MCF 10A (cell line): Measurements from ENCODE around the gene PLXND1. TPM values are rescaled to one million over a fixed set of nuclear protein-coding genes. Genes with fewer than 3 reads are reported as not detected.

ENCODE experiments used
- BruUV-seq: library from RNA; stranded (reverse); fragments of 400-500 nt; replicated peaks from 2 replicates; lab custom pipeline; 2021; lab: Mats Ljungman, UMichigan
- CTCF ChIA-PET: fragments of 300-600 bp; sonication (Branson Sonifier 250); formaldehyde crosslinking; extraction: SDS; loops from one replicate; lab custom pipeline; 2021; ENCODE audit warnings: antibody characterized with exemption, inconsistent platforms; lab: Yijun Ruan, JAX
- POLR2A ChIA-PET: fragments of 300-600, 350-650 bp; sonication (Branson Sonifier 250); formaldehyde crosslinking; extraction: SDS; loops from one replicate; lab custom pipeline; 2020; ENCODE audit warnings: antibody characterized with exemption, inconsistent platforms; lab: Yijun Ruan, JAX
- DNase-seq: peaks from one replicate; pipeline ENCODE4 v3.0.0-alpha.2; 2018; ENCODE audit not compliant: unreplicated experiment
- H3K27ac Mint-ChIP-seq: one replicate; pipeline ENCODE4 v1.8.0; 2022; ENCODE audit warnings: mild to moderate bottlenecking, low read depth, mixed read lengths; ENCODE audit not compliant: unreplicated experiment
- H3K27me3 Mint-ChIP-seq: one replicate; pipeline ENCODE4 v1.8.0; 2022; ENCODE audit warnings: mixed read lengths; ENCODE audit not compliant: insufficient read depth, unreplicated experiment
- H3K36me3 Mint-ChIP-seq: one replicate; pipeline ENCODE4 v1.8.0; 2022; ENCODE audit warnings: mild to moderate bottlenecking, moderate library complexity, mixed read lengths; ENCODE audit not compliant: insufficient read depth, unreplicated experiment
- H3K4me1 Mint-ChIP-seq: one replicate; pipeline ENCODE4 v1.8.0; 2022; ENCODE audit warnings: mixed read lengths; ENCODE audit not compliant: insufficient read depth, unreplicated experiment
- H3K4me3 Mint-ChIP-seq: one replicate; pipeline ENCODE4 v1.8.0; 2022; ENCODE audit warnings: mild to moderate bottlenecking, moderate library complexity, mixed read lengths; ENCODE audit not compliant: unreplicated experiment
- H3K9me3 Mint-ChIP-seq: one replicate; pipeline ENCODE4 v1.8.0; 2022; ENCODE audit warnings: mixed read lengths; ENCODE audit not compliant: unreplicated experiment
- CTCF ChIP-seq: fragments of 200-600 bp; IDR thresholded peaks from one replicate; pipeline ENCODE4 v1.8.0; 2022; ENCODE audit warnings: antibody characterized with exemption, mild to moderate bottlenecking; ENCODE audit not compliant: unreplicated experiment
- intact Hi-C: fragments of 100-400 bp; cut with micrococcal nuclease; formaldehyde crosslinking; loops from 2 replicates; pipeline ENCODE4 v1.14.1; 2022
- total RNA-seq: library from RNA; stranded (reverse); gene quantifications from 2 replicates; pipeline ENCODE4 v1.2.3, GENCODE V29; 2022

The PLXND1 gene
- total RNA-seq, 1 experiment from 2014 or later: 5.6 TPM

GRCh38 chr3:129528589-129529100 lies 77.8 kb downstream of the PLXND1 start, which contains the start of gene RHO:
Gene RHO, plus strand, starts transcription at chr3:129528639. Its CDS starts 95 bp downstream, at chr3:129528734.
- Mint-ChIP-seq H3K27ac (no peak within 1 kb of the TSS), H3K27me3 (no peaks in the 10 kb centered on the region), H3K4me1 (no peaks in the 10 kb centered on the region), H3K9me3 (no peaks in the 10 kb centered on the region), H3K36me3 (no peaks in the 10 kb centered on the region), H3K4me3 (no peak within 1 kb of the TSS)
- no peak for DNase-seq
- intact Hi-C loops: no loop called here
- TF ChIP-seq CTCF: no peak
- ChIA-PET POLR2A (no interaction called here), CTCF (no interaction called here)
- no TSS peak for BruUV-seq

GRCh38 chr3:129527262-129527661 lies 79.2 kb downstream of the PLXND1 start:
- Mint-ChIP-seq H3K27me3 (no peaks in the 10 kb centered on the region), H3K9me3 (no peaks in the 10 kb centered on the region), H3K4me3 (no peak overlapping the region), H3K27ac (no peak overlapping the region), H3K4me1 (no peaks in the 10 kb centered on the region), H3K36me3 (no peaks in the 10 kb centered on the region)
- CTCF ChIA-PET: interaction anchor here (0.6 kb wide), 2 partner anchors 128 to 393 kb away, joined by 3 to 4 read pairs; no protein-coding TSS in a partner anchor
- intact Hi-C loops: no loop called here
- no TSS peak for BruUV-seq
- no peak for DNase-seq
- POLR2A ChIA-PET: interaction anchor here (0.6 kb wide), 1 partner anchor 393 kb away, joined by 3 read pairs; no protein-coding TSS in a partner anchor
- TF ChIP-seq CTCF: no peak

DNA sequence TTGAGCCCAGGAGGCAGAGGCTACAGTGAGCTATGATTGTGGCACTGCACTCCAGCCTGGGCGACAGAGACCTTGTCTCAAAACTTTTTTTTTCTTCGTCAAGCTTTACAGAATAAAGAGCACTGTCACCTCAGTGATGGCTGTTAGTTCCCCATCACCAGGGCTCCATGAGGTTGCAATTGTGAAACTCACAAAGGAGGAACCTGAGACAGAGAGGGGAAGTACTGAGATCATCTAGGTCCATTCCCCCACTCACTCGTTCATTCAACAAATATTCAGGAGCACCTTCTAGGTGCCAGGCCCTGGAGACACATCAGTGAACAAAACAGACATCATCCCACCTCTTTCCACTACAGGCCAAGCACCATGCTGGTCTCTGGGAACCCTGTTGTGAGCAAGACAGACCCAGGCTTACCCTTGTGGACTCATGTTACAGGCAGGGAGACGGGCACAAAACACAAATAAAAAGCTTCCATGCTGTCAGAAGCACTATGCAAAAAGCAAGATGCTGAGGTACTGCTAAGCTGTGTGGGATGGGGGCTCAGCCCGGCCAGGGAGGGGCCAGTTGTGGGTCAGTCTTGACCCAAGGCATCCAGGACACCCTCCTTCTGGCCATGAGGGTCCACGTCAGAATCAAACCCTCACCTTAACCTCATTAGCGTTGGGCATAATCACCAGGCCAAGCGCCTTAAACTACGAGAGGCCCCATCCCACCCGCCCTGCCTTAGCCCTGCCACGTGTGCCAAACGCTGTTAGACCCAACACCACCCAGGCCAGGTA lies 80.2 kb downstream of the PLXND1 start:
- H3K9me3 Mint-ChIP-seq: no peaks in the 10 kb centered on the region
- BruUV-seq: no TSS peak
- no peak overlapping the region for H3K27ac Mint-ChIP-seq
- ChIA-PET CTCF (interaction anchor here (0.6 to 1.5 kb wide), 3 partner anchors 37 to 299 kb away, joined by 3 read pairs; no protein-coding TSS in a partner anchor), POLR2A (no interaction called here)
- H3K4me1 Mint-ChIP-seq: no peaks in the 10 kb centered on the region
- no peaks in the 10 kb centered on the region for H3K36me3 Mint-ChIP-seq
- H3K27me3 Mint-ChIP-seq: no peaks in the 10 kb centered on the region
- DNase-seq: no peak
- H3K4me3 Mint-ChIP-seq: no peak overlapping the region
- no peak for TF ChIP-seq CTCF
- intact Hi-C loops: no loop called here

DNA sequence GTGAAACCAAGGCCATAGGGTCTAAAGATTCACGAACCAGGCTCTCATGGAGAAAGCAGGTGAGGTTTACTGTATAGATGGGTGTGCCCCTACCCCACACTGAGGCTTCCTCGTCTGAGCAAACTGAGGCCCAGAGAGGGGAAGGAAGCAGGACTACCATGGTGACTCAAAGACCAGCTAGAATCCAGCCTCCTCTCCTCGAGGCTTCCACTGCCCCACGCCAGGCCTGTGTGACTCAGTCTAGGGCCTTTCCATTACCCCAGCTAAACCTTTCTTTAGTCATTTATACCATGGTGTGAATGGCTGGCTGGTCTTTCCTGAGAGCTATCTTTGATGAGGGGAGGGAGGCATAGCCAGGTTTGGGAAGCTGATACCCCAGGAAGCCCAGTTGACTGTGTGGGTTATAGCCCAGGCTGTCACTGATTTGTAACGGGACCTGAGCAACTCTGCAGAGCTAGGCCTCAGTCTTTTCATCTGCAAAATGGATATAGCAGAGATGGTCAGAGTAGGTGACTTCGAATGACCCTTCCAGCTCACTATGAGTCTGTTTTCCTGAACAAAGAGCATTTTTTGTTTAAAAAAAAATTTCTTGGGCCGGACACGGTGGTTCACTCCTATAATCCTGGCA lies 81.0 kb downstream of the PLXND1 start:
- H3K4me3 Mint-ChIP-seq: no peak overlapping the region
- no TSS peak for BruUV-seq
- intact Hi-C loops: no loop called here
- H3K36me3 Mint-ChIP-seq: no peaks in the 10 kb centered on the region
- no peaks in the 10 kb centered on the region for H3K4me1 Mint-ChIP-seq
- TF ChIP-seq CTCF: no peak
- CTCF ChIA-PET: interaction anchor here (0.6 to 1.5 kb wide), 4 partner anchors 14 to 300 kb away, joined by 3 to 4 read pairs (median 3); no protein-coding TSS in a partner anchor
- no peaks in the 10 kb centered on the region for H3K27me3 Mint-ChIP-seq
- DNase-seq: no peak
- H3K27ac Mint-ChIP-seq: no peak overlapping the region
- no peaks in the 10 kb centered on the region for H3K9me3 Mint-ChIP-seq
- POLR2A ChIA-PET: no interaction called here
